Activated B cell treated with CpG ODN at 0.5 μM for 24 hours (primary cell): ENCODE results near the gene KASH5. TPM values are rescaled to one million over a fixed set of nuclear protein-coding genes. Genes with fewer than 3 reads are reported as not detected.
A peak's percentile ranks its signal among the peaks of the same experiment; 100 is the strongest.

ENCODE experiments used
- ATAC-seq: fragments of 200-7000 bp; cut with Tn5 transposase; one replicate; pipeline ENCODE4 v1.10.0; 2021; ENCODE audit warnings: low read depth, mild to moderate bottlenecking, moderate library complexity
- CTCF ChIA-PET: fragments of 350-600 bp; sonication (Branson Sonifier 250); formaldehyde crosslinking; loops from one replicate; lab custom pipeline; 2021; ENCODE audit warnings: antibody characterized with exemption; lab: Charles Lee
- POLR2A ChIA-PET: fragments of 350-600 bp; sonication (Branson Sonifier 250); formaldehyde crosslinking; loops from one replicate; lab custom pipeline; 2021; ENCODE audit warnings: antibody characterized with exemption; lab: Charles Lee
- DNase-seq: peaks from one replicate; pipeline ENCODE4 v3.0.0; 2022
- H3K27ac Mint-ChIP-seq: one replicate; pipeline ENCODE4 v1.8.0; 2020; ENCODE audit warnings: mixed read lengths
- H3K27me3 Mint-ChIP-seq: one replicate; pipeline ENCODE4 v1.8.0; 2021; ENCODE audit warnings: mixed read lengths
- H3K36me3 Mint-ChIP-seq: one replicate; pipeline ENCODE4 v1.8.0; 2021; ENCODE audit warnings: low read depth, mixed read lengths
- H3K4me1 Mint-ChIP-seq: one replicate; pipeline ENCODE4 v1.8.0; 2021; ENCODE audit warnings: mixed read lengths
- H3K4me3 Mint-ChIP-seq: one replicate; pipeline ENCODE4 v1.8.0; 2020; ENCODE audit warnings: mild to moderate bottlenecking, mixed read lengths
- H3K9me3 Mint-ChIP-seq: one replicate; pipeline ENCODE4 v1.8.0; 2020; ENCODE audit warnings: mixed read lengths
- intact Hi-C: fragments of 100-400 bp; cut with micrococcal nuclease; formaldehyde crosslinking; loops from one replicate; pipeline ENCODE4 v1.15.1; 2024
- total RNA-seq: library from RNA; stranded (reverse); gene quantifications from 2 replicates; pipeline ENCODE4 v1.2.3, GENCODE V29; 2022
- TF ChIP-seq, protein P1 (sequence below): fragments of 200-600 bp; IDR thresholded peaks from one replicate; pipeline ENCODE4 v1.8.0; 2022; ENCODE audit warnings: antibody characterized with exemption, mild to moderate bottlenecking

KASH5 gene
- total RNA-seq, 1 donor from 2014 or later: 0.62 TPM

DNA sequence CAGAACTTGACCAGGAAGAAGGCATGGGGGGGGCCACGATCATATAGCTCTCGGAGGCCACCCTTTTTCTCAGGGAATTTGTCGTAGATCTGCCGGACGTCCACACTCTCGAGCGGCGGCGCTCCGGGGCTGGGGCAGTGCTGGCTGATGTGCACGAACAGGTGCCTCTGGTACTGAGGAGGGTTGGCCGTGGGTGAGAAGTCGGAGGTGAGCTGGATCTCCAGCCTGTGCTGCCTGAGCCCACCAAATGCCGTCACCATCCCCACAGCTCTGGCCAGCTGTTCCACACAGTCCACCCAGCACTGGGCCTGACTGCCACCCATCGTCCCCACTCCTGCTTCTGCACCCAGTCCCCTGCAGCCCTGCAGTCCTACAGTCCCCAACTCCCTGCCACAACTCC is 40.9 kb upstream of the KASH5 start:
- intact Hi-C loops: no loop called here
- Mint-ChIP-seq H3K27ac (no peak overlapping the region), H3K4me1 (peaks cover 41% of the 10 kb centered on the region), H3K4me3 (no peak overlapping the region), H3K36me3 (peaks cover 32% of the 10 kb centered on the region), H3K9me3 (no peaks in the 10 kb centered on the region), H3K27me3 (no peaks in the 10 kb centered on the region)
- no peak for DNase-seq
- ChIA-PET POLR2A (interaction anchor here (0.7 to 19.9 kb wide), 4 partner anchors 10 to 118 kb away, joined by 3 to 757 read pairs (median 4); partner anchors contain the start of genes CD37 and SLC6A16), CTCF (no interaction called here)
- ATAC-seq: no peak
- TF ChIP-seq, protein P1, sequence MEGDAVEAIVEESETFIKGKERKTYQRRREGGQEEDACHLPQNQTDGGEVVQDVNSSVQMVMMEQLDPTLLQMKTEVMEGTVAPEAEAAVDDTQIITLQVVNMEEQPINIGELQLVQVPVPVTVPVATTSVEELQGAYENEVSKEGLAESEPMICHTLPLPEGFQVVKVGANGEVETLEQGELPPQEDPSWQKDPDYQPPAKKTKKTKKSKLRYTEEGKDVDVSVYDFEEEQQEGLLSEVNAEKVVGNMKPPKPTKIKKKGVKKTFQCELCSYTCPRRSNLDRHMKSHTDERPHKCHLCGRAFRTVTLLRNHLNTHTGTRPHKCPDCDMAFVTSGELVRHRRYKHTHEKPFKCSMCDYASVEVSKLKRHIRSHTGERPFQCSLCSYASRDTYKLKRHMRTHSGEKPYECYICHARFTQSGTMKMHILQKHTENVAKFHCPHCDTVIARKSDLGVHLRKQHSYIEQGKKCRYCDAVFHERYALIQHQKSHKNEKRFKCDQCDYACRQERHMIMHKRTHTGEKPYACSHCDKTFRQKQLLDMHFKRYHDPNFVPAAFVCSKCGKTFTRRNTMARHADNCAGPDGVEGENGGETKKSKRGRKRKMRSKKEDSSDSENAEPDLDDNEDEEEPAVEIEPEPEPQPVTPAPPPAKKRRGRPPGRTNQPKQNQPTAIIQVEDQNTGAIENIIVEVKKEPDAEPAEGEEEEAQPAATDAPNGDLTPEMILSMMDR: no peak

DNA sequence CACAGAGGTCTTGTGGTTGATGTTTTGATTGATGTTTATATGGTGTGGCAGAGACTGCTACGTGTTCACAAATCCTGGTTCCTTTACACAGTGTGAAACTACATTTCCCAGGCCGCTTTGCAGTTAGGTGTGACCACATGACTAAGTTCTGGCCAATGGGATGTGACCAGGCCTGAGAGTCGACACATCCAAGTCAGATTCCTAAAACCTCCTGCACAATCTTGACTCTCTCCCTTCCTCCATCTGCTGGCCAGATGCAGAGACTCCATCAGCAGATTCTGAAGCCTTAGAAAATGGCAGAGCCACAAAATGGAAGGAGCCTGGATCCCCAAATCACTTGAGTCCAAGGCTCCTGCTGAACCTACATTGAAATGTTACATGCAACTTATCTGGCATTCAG is 40.2 kb upstream of the KASH5 start:
- POLR2A ChIA-PET: interaction anchor here (0.8 to 19.9 kb wide), 7 partner anchors 8 to 92 kb away, joined by 3 to 757 read pairs (median 5); partner anchors contain the start of genes CD37 and SLC6A16
- peak overlapping the region; percentile 70 for H3K27ac Mint-ChIP-seq
- peaks cover 37% of the 10 kb centered on the region for H3K4me1 Mint-ChIP-seq
- intact Hi-C loops: no loop called here
- DNase-seq: no peak
- no peaks in the 10 kb centered on the region for H3K27me3 Mint-ChIP-seq
- TF ChIP-seq, protein P1: no peak
- peaks cover 26% of the 10 kb centered on the region for H3K36me3 Mint-ChIP-seq
- H3K4me3 Mint-ChIP-seq: peak overlapping the region; percentile 41
- no peaks in the 10 kb centered on the region for H3K9me3 Mint-ChIP-seq
- CTCF ChIA-PET: interaction anchor here (1.3 kb wide), 2 partner anchors 10 to 13 kb away, joined by 3 read pairs; partner anchors contain the start of gene CD37
- peak; percentile 64 for ATAC-seq

DNA sequence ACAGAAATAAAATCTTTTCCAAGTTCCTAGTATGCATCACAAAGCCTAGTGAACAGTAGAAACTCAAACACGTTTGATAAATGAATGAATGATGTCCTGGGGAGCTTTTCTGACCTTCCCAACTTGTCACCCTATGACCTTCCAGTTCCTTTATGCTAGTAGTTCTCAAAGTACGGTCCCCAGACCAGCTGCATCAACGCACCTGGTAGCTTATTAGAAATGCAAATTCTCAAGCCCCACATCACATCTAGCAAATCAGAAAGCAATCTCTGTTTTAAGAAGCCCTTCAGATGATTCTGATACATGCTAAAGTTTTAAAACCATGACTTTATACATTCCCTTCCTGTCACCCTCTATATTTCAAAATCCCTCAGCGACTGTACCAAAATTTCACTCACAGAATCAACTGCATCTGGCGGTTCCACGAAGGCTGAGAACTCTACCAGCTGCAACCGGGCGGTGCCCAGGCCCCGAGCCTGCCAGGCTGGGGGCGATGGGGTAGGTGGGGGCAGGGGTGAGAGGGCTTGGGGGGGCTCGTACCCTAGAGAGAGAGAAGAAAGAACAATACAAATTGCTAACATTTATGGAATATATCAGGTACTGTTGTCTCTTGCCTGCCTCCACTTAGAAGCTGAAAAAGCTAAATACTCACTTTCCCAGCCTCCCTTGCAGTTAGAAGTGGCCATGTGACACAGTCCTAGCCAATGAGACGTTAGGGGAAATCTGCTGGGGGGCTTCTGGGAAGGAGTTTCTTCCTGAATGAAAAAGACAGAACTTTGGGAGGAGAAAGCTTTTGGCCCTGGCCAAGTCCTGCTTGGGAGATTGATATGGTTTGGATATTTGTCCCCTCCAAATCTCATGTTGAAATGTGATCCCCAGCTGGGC is 39.5 kb upstream of the KASH5 start:
- no peaks in the 10 kb centered on the region for H3K27me3 Mint-ChIP-seq
- peak; percentile 34 for ATAC-seq
- H3K4me3 Mint-ChIP-seq: peak overlapping the region; percentile 41
- TF ChIP-seq, protein P1: no peak
- peak overlapping the region; percentile 70 for H3K27ac Mint-ChIP-seq
- peaks cover 36% of the 10 kb centered on the region for H3K4me1 Mint-ChIP-seq
- H3K36me3 Mint-ChIP-seq: peaks cover 21% of the 10 kb centered on the region
- CTCF ChIA-PET: interaction anchor here (1.2 to 1.4 kb wide), 4 partner anchors 9 to 43 kb away, joined by 3 to 5 read pairs (median 3); partner anchors contain the start of gene CD37
- intact Hi-C loops: no loop called here
- POLR2A ChIA-PET: interaction anchor here (0.6 to 19.9 kb wide), 9 partner anchors 8 to 245 kb away, joined by 3 to 757 read pairs (median 4); partner anchors contain the start of genes CD37 and SLC6A16
- no peak for DNase-seq
- H3K9me3 Mint-ChIP-seq: no peaks in the 10 kb centered on the region

DNA sequence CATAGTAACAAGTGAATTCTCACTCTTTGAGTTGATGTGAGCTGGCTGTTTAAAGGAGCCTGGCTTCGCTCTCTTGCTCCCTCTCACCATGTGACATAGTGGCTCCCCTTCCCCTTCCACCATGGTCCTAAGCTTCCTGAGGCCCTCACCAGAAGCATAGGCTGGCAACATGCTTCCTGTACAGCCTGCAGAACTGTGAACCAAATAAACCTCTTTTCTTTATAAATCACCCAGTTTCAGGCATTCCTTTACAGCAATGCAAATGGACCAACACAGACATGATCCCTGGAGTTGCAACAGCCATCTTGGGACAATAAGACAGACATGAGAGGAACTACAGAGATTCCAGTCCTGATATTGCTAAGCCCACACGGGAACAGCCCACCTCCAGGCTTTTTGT is 38.5 kb upstream of the KASH5 start:
- ATAC-seq: no peak
- no peak for DNase-seq
- no peaks in the 10 kb centered on the region for H3K27me3 Mint-ChIP-seq
- TF ChIP-seq, protein P1: no peak
- no peak overlapping the region for H3K27ac Mint-ChIP-seq
- H3K9me3 Mint-ChIP-seq: no peaks in the 10 kb centered on the region
- peaks cover 42% of the 10 kb centered on the region for H3K4me1 Mint-ChIP-seq
- intact Hi-C loops: no loop called here
- peaks cover 19% of the 10 kb centered on the region for H3K36me3 Mint-ChIP-seq
- H3K4me3 Mint-ChIP-seq: no peak overlapping the region
- POLR2A ChIA-PET: interaction anchor here (0.7 to 19.9 kb wide), 6 partner anchors 8 to 160 kb away, joined by 3 to 757 read pairs (median 4); partner anchors contain the start of genes CD37 and SLC6A16
- CTCF ChIA-PET: interaction anchor here (1.4 kb wide), 1 partner anchor 11 kb away, joined by 3 read pairs; no protein-coding TSS in a partner anchor

DNA sequence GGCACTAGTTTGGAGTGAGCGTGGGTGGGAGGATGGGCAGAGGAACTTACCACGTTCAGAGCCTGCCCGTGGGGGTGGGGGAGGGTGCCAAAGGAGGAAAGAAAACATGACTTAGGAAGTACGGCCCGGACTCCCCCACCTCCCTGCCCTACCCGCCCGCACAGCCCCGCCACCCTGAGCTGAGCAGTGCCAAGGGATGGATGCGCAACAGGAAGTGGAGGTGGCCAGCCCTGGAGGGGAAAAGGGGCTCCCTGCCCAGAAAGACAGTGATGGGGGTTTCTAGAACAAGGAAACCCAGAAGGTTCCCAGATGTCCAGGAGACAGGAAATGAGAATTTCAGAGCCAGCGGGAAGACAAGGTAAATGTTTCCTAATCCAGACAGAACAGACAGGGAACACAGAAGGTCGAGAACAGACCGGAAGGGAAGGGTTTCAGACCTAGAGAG is 32.1 kb upstream of the KASH5 start:
- no peaks in the 10 kb centered on the region for H3K27me3 Mint-ChIP-seq
- ChIA-PET CTCF (interaction anchor here (1.0 kb wide), 1 partner anchor 157 kb away, joined by 3 read pairs; no protein-coding TSS in a partner anchor), POLR2A (interaction anchor here (0.6 to 9.2 kb wide), 10 partner anchors 11 to 705 kb away, joined by 3 to 120 read pairs (median 5); partner anchors contain the start of gene CD37)
- H3K9me3 Mint-ChIP-seq: no peaks in the 10 kb centered on the region
- no peaks in the 10 kb centered on the region for H3K36me3 Mint-ChIP-seq
- intact Hi-C loops: no loop called here
- H3K4me1 Mint-ChIP-seq: peaks cover 56% of the 10 kb centered on the region
- TF ChIP-seq, protein P1: no peak
- DNase-seq (no peak), ATAC-seq (no peak)
- peak overlapping the region; percentile 80 for H3K27ac Mint-ChIP-seq
- peak overlapping the region; percentile 73 for H3K4me3 Mint-ChIP-seq
